ENCODE data around the gene ZBTB42. TPM values are rescaled to one million over a fixed set of nuclear protein-coding genes. Genes with fewer than 3 reads are reported as not detected.
"Not testable (repeated sequence)": the region's sequence is repeated elsewhere in the genome, so short reads cannot be mapped to it uniquely, and the experiment has no call there.

Gene ZBTB42
- total RNA-seq, 1 donor from 2014 or later = 10.3 TPM

- no peak for DNase-seq (ENCODE audit: low spot score)
Measured at GRCh38 chr14:104806625-104807465, 5.9 kb downstream of the ZBTB42 start.

GRCh38 chr14:104808456-104808855, 7.6 kb downstream of the ZBTB42 start:
- no peak for DNase-seq (ENCODE audit: low spot score)

DNA sequence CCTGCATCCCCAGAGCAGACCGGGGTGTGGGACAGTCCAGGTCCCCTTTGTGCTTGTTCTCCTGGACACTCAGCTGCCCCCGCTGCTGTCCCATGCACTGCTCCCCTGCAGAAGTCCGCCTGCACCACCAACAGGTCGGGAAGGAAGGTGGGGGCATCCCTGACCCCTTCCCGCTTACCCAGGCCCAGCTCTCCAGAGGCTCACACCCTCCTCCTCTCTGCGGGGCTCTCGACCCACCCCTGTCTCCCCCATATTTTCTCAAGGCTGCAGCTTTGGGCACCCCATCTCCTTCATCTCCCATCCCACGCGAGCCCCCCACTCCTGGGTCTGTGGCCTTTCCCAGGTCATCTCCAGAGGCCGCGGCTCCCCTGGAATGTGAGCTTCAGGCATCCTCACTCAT, 9.4 kb downstream of the ZBTB42 start:
- no peak for DNase-seq (ENCODE audit: low spot score)

DNA sequence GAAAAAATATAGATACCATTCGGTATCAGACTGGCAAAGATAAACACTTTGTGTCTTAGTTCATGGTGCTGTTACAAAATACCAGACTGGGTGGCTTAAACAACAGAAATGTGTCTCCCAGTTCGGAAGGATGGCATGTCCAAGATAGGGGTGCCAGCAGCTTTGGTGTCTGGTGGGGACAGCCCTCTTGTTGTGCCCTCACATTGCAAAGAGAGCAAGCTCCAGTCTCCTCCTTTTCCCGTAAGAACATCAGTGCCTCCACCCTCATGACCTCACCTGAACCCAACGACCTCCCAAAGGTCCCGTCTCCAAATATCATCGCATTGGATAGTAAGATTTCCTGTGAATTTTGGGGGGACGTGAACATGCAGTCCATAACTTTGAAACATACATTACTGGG, 12.4 kb downstream of the ZBTB42 start:
- no peak for DNase-seq (ENCODE audit: low spot score)

GRCh38 chr14:104814701-104815100, 13.8 kb downstream of the ZBTB42 start:
- DNase-seq (ENCODE audit: low spot score) = not testable (repeated sequence)

GRCh38 chr14:104816616-104816884, 15.6 kb downstream of the ZBTB42 start:
- DNase-seq (ENCODE audit: low spot score) = no peak

DNA sequence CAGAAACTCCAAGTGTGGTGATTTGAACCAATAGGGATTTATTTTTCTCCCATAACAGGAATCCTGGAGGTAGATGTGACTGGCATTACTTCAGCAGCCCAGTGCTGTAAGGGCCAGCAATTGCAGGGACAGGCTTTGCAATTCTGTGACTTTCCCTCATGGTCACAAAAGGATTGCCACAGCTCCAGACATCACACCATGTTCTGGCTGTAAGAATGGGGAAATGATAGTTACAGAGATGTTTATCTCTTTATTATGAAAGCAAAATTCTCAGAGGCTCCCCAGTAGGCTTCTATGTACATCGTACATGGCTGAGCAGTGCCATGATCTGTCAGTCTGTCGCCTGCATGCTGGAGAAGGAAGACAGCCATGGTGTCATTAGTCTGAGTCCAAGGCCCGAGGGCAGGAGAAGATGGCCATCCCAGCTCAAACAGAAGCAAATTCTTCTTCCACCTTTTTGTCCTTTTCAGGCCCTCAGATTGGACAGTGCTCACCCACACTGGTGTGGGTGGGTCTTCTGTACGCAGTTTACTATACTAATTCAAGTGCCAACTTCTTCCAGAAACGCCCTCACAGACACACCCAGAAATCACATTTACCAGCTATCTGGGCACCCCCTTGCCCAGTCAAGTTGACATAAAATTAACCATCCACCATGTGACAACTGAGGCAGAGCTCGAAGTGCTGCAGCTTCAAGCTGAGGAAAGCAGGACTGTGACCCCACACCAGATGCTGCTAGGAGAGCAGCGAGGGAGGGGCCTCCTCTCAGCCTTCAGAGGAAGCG, 17.2 kb downstream of the ZBTB42 start:
- DNase-seq (ENCODE audit: low spot score) = no peak

DNA sequence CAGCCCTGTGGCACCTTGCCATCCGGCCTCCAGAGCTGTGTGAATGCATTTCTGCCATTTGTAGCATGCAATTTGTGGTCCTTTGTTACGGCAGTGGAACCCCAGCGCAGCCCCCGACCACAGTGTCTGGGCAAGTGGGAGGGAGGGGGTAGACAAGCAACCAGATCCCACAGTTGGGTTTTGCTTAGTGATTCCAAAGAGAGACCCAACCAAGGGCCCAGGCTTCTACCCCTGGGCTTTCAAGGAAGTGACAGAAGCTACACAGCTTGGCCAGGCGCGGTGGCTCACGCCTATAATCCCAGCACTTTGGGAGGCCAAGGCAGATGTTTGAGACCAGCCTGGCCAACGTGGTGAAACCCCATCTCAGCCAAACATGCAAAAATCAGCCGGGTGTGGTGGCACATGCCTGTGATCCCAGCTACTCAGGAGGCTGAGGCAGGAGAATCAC, 17.8 kb downstream of the ZBTB42 start:
- no peak for DNase-seq (ENCODE audit: low spot score)

DNA sequence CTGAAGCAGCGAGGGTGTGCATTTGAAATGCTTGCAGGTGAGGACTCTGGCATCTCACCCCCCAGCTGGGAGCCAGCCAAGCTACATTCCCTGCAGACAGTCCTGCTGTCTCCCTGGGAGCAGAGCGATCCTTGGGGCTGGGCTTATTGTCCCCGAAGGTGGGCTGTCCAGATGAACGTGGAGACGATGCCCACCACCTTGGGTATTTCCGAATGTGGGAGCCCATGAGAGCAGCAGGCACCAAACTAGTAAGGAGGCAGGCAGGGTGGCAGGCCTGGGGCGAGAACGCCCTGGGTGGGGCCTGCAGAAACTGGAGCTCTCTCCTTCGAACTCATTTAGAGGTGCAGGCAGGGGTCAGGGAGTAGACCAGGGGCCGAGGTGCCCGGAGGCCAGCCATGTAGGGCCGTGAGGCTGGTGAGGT, 18.5 kb downstream of the ZBTB42 start:
- DNase-seq (ENCODE audit: low spot score) = no peak

- DNase-seq (ENCODE audit: low spot score) = peak; percentile 47
Measured at GRCh38 chr14:104820669-104821228, 19.8 kb downstream of the ZBTB42 start.

GRCh38 chr14:104821229-104821945, 20.5 kb downstream of the ZBTB42 start:
- DNase-seq (ENCODE audit: low spot score) = no peak

DNA sequence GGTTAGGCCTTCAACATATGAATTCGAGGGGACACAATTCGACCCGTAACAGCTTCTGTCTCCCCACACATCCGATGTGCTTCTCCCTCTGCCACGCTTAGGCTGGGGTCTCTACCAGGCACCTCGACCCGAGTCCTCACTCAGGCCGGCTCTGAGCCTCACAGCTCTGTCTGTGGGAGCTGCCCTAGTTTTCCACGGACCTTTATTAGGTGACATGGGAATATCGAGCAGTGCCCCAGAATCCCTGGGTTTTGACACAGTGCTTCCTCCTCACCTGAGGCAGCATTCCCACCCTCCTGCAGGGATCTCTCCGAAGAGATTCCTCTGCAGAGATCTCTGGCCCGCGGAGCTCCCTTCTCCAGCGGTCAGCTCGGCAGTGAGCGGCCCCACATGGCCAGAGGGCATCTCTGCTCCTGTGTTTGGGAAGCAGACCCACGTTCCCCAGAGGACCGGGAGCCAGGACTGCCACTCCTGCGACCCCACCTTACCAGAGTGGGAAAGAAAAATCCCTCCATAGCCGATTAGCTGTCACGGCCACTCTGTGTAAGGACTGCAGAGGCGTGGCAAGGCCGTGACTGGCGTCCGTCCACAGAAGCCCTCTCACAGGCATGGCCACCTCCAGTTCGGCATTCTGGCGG, 21.2 kb downstream of the ZBTB42 start:
- DNase-seq (ENCODE audit: low spot score) = no peak

DNA sequence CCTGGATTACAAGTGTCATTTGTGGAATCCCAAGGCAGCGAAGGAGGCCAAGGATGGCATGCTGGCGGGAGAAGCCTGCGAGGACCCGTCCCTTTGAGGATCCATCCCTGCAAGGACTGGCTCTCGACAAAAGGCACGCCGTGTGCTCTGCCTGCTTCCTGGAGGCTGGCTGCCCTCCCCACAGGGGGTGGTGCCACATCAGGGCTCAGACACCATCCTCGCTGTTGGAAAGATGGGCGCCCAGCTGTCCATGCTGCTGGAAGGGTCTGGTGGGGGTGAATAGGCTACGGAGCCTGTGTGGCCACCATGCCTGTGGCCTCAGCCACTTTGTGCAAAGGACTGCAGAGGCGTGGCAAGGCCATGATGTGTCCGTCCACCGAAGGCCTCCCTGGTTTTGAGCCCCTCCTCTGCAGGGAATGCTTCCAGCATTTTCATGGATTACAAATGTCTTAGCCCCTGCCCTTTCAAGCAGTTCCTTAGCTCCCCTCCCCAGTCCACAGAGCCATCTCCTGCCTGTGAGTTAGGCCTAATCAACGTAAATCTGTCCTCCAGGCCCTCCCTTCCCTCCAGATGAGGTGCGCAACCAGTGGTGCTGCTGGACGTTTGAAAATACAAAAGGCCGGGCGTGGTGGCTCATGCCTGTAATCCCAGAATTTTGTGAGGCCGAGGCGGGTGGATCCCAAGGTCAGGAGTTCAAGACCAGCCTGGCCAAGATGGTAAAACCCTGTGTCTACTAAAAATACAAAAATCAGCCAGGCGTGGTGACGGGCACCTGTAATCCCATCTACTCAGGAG, 22.1 kb downstream of the ZBTB42 start:
- no peak for DNase-seq (ENCODE audit: low spot score)

DNA sequence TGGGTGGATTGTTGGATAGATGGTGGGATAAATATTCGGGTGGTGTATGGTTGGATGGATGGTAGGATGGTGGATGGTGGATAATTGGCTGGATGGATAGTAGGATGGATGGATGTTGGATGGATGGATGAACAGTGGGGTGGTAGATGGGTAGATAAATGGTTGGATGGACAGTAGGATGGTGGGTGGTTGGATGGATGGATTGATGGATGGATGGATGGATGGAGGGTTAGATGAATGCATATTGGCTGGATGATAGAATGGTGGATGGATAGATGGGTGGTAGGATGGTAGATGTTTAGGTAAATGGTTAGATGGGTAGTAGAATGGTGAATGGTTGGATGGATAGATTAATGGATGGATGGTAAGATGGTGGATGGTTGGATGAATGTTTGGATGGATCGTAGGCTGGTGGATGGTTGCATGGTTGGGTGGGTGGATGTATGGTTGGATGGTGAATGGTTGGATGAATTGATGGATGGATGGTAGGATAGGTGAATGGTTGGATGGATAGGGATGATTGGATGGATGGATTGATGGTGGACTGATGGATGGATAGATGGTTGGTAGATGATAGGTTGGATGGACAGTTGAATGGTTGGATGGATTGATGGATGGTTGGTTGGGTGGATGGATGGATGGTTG, 23.6 kb downstream of the ZBTB42 start:
- DNase-seq (ENCODE audit: low spot score) = no peak

DNA sequence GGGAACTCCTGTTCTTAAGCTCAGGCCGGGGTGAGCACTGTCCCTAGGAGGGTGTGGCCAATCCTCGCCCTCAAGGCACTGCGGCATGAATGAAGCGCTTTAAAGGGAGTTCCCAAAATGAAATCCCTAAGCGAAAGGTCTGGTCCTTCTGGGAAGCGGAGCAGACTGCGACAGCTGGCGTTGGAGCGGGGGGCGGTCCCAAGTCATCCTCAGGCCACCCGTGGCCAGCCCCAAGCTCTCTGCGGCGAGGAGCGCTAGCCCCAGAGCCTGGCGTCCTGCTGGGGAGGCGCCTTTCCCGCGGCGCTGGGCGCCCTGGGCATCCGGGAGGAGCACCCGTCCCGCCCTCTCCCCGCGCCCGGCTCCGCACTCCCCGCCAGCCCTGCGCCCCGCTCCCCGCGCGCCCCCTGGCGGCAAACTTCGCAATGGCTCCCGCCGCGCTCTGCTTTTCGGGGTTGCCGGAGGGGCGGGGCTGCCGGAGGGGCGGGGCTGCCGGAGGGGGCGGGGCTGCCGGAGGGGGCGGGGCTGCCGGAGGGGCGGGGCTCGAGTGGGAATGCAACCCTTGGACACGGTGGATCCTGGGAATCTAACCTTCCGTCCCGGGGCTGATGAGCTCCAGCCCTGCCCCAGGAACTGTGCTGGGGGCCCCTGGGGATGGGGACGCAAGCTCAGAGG, 25.4 kb downstream of the ZBTB42 start:
- DNase-seq (ENCODE audit: low spot score) = peak; percentile 89

- DNase-seq (ENCODE audit: low spot score) = no peak
Measured at GRCh38 chr14:104826861-104827176, 25.9 kb downstream of the ZBTB42 start.

GRCh38 chr14:104827177-104828055, 26.5 kb downstream of the ZBTB42 start:
- DNase-seq (ENCODE audit: low spot score) = no peak

GRCh38 chr14:104830781-104831180, 29.9 kb downstream of the ZBTB42 start:
- DNase-seq (ENCODE audit: low spot score) = no peak
